Measurements from ENCODE around the gene GJB3. TPM values are rescaled to one million over a fixed set of nuclear protein-coding genes. Genes with fewer than 3 reads are reported as not detected.
"Not testable (repeated sequence)": the region's sequence is repeated elsewhere in the genome, so short reads cannot be mapped to it uniquely, and the experiment has no call there.

The GJB3 gene
- polyA plus RNA-seq, 1 donor from 2014 or later: not detected

DNA sequence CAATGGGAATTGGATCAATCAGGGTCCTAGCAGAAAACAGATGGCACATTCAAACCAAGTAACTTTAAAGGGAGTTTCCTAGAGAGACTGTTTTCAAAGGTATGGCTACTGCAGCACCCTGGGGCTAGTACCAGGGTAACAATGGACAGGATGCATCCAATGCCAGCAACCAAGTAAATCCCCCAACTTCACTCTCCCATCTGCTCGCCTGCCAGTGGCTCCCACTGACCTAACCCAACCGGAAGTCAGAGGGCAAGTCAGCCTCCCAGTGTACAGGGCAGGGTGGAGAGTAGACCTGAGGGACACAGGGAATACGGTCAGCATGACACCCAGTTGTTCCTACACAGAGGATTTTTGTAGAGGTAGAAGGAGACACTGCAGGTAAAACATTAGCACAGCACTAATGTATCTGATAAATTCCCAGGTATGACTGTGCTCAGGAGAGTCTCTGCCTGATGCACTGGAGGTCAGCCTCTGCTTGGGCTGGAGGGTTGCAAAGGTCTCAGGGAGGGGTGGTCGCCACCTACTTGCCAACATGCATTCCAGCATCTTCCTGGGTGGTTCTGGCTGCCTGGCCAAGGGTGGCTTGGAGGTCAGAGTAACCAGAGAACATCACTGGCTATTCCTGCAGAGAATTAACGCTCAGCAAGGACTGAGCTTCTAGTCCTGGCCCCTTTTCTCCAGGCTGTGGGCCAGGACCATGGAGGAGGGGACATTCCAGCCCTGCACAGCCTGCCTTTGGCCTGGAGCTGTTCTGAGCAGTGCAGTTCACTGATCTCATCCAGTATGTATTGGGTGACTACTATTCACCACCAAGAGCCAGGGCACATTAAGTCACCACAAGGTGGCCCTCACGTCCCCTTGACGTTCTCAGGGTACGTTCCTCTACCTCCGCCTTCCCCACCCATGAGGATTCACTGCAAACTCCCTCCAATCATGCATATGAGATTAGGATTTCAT, 6.7 kb downstream of the GJB3 start:
- H3K4me3 Mint-ChIP-seq: no peak overlapping the region
- no peak overlapping the region for H3K27ac Mint-ChIP-seq
- H3K9me3 Mint-ChIP-seq: no peaks in the 10 kb centered on the region
- H3K36me3 Mint-ChIP-seq: no peaks in the 10 kb centered on the region
- peaks cover 0 to 18% (median 4%) of the 10 kb centered on the region in 3 donors for H3K4me1 Mint-ChIP-seq
- peaks cover 35% of the 10 kb centered on the region for H3K27me3 Mint-ChIP-seq

DNA sequence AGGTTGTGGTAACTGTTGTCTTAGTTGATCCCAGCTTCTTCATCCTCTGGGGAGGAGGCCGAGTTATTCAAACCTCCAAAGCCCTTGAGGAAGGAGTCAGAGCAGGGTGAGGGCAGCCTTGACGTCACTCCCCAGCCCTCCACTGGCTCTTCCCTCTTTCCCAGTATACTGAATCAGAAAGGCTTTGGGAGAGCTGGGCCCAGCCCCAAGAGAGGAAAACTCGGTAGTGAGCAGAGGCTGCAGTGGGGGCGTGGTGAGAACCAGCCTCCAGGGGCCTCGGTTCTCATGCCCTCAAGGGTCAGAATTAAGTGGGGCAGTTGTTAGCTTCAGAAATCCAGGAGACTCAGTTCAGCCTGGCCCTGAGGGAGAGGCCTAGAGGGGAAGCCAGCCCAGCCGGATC, 10.0 kb downstream of the GJB3 start:
- Mint-ChIP-seq H3K9me3 (no peaks in the 10 kb centered on the region), H3K36me3 (peaks cover 2% of the 10 kb centered on the region), H3K4me1 (peaks cover under 1 to 18% (median 6%) of the 10 kb centered on the region in 3 donors), H3K27me3 (peaks cover 35% of the 10 kb centered on the region), H3K4me3 (no peak overlapping the region), H3K27ac (peak overlapping the region in 1 of 3 donors; percentile 55)

DNA sequence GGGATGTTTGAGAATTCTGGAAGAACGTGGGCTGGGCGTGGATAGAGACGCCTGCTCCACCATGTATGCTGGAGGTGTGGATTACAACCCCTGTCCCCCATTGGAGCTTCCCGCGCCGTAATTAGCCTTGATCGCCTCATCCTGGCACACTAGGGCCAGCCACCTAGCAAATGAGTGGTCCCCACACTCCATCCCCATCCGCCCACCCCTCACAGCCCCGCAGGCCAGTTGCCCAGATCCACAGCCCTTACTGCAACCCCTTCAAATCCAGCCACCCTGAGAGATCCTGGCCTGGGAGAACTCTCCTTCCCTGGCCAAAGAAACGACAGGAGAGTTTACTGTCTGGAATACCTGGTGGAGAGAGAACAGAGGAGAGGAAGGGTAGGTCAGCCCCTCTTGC, 11.4 kb downstream of the GJB3 start:
- H3K27ac Mint-ChIP-seq: no peak overlapping the region
- H3K9me3 Mint-ChIP-seq: no peaks in the 10 kb centered on the region
- peak overlapping the region in 3 of 4 donors; percentile 18 to 87 (median 75) for H3K4me3 Mint-ChIP-seq
- H3K36me3 Mint-ChIP-seq: peaks cover 5% of the 10 kb centered on the region
- H3K4me1 Mint-ChIP-seq: peaks cover 9 to 21% (median 15%) of the 10 kb centered on the region in 3 donors
- H3K27me3 Mint-ChIP-seq: peaks cover 38% of the 10 kb centered on the region

DNA sequence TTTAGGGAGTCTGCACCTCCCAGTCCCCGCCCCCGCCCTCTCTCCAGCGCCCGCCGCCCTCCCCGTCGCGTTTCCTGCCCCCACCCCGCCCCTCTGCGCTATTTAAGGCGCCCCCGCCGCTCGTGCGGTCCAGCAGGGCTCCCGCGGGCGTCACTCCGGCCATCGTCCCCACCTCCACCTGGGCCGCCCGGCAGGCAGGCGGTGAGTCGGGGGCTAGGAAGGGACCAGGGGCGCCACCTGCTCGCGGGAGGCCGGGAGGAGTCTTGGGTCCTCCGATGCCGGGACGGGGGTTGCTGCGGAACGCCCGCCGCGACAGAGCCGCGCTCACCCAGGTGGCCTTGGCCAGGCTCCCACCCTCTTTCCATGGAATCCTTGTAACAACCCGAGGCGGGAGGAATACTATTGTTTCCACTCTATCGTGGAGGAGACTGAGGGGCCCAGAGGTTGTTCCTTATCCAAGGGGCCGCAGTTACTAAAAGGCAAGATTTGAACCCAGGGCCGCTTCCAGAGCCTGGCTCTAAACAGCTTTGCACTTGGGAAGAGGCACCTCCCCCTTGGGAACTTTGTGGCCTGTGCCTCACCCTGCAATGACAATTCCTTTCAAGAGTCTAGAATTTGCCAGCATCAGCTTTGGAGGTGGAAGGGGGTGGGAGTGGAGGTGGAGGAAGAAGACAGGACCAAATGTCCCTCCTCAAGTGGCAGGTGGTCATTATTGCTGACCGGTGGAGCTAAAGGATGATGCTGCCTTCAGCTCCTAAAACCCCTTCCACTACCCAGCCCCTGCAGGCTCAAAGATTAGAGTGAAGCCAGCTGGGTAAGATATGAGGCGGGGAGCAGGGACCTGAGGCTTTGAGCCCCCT, 12.1 kb downstream of the GJB3 start, which contains the start of gene GJA4:
Gene GJA4 (plus strand): TSS at position 132 of the 860 bp plus-strand sequence. CDS start 1,215 bp downstream, outside the sequence.
- Mint-ChIP-seq H3K36me3 (peaks cover 7% of the 10 kb centered on the region), H3K9me3 (no peaks in the 10 kb centered on the region), H3K4me1 (peaks cover 9 to 21% (median 15%) of the 10 kb centered on the region in 3 donors), H3K27me3 (peaks cover 38% of the 10 kb centered on the region), H3K4me3 (peak within 1 kb of the TSS in 3 of 4 donors; percentile 38 to 87 (median 79)), H3K27ac (peak within 1 kb of the TSS in 1 of 3 donors; percentile 37)

DNA sequence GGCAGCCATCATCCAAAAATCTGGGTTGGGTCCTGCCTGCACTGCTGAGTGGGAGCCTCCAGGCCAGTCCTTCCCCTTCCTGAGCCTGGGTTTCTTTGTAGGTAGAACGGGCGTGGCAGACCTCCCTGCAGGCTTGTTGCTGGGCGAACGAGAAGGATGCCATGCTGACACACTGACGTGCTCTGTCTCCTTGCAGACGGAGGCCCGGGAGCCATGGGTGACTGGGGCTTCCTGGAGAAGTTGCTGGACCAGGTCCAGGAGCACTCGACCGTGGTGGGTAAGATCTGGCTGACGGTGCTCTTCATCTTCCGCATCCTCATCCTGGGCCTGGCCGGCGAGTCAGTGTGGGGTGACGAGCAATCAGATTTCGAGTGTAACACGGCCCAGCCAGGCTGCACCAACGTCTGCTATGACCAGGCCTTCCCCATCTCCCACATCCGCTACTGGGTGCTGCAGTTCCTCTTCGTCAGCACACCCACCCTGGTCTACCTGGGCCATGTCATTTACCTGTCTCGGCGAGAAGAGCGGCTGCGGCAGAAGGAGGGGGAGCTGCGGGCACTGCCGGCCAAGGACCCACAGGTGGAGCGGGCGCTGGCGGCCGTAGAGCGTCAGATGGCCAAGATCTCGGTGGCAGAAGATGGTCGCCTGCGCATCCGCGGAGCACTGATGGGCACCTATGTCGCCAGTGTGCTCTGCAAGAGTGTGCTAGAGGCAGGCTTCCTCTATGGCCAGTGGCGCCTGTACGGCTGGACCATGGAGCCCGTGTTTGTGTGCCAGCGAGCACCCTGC, 13.2 kb downstream of the GJB3 start:
- Mint-ChIP-seq H3K4me3 (peak overlapping the region in 1 of 4 donors; percentile 47), H3K36me3 (peaks cover 7% of the 10 kb centered on the region), H3K9me3 (no peaks in the 10 kb centered on the region), H3K4me1 (peaks cover 9 to 19% (median 15%) of the 10 kb centered on the region in 3 donors), H3K27me3 (peaks cover 38% of the 10 kb centered on the region), H3K27ac (peak overlapping the region in 1 of 3 donors; percentile 86)

DNA sequence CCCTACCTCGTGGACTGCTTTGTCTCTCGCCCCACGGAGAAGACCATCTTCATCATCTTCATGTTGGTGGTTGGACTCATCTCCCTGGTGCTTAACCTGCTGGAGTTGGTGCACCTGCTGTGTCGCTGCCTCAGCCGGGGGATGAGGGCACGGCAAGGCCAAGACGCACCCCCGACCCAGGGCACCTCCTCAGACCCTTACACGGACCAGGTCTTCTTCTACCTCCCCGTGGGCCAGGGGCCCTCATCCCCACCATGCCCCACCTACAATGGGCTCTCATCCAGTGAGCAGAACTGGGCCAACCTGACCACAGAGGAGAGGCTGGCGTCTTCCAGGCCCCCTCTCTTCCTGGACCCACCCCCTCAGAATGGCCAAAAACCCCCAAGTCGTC, 13.8 kb downstream of the GJB3 start:
- peaks cover 37% of the 10 kb centered on the region for H3K27me3 Mint-ChIP-seq
- H3K4me1 Mint-ChIP-seq: peaks cover 9 to 19% (median 15%) of the 10 kb centered on the region in 3 donors
- H3K4me3 Mint-ChIP-seq: peak overlapping the region in 1 of 4 donors; percentile 28
- H3K9me3 Mint-ChIP-seq: no peaks in the 10 kb centered on the region
- H3K27ac Mint-ChIP-seq: no peak overlapping the region
- H3K36me3 Mint-ChIP-seq: peaks cover 7% of the 10 kb centered on the region

DNA sequence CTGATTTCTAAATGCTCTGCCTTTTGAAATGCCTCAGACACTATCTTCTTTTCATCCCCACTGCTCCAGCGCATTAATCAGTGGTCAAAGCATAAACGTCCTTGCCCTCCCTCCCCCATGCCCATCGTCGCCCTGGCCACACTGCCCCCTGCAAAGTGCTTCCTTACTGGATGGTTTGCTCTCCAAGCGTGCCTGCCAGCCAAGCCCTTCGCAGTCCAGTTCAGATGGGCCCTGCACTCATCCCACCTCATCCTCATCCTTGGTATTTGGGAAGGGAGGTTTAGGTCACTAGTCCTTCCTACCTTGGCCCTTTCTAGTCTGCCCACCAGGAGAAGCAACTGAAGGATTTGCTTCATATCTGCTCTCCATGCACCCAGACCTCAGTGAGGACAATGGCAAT, 14.9 kb downstream of the GJB3 start:
- H3K9me3 Mint-ChIP-seq: no peaks in the 10 kb centered on the region
- no peak overlapping the region for H3K27ac Mint-ChIP-seq
- H3K36me3 Mint-ChIP-seq: peaks cover 7% of the 10 kb centered on the region
- H3K27me3 Mint-ChIP-seq: peaks cover 34% of the 10 kb centered on the region
- peaks cover 9 to 16% (median 15%) of the 10 kb centered on the region in 3 donors for H3K4me1 Mint-ChIP-seq
- H3K4me3 Mint-ChIP-seq: peak overlapping the region in 1 of 4 donors; percentile 50

DNA sequence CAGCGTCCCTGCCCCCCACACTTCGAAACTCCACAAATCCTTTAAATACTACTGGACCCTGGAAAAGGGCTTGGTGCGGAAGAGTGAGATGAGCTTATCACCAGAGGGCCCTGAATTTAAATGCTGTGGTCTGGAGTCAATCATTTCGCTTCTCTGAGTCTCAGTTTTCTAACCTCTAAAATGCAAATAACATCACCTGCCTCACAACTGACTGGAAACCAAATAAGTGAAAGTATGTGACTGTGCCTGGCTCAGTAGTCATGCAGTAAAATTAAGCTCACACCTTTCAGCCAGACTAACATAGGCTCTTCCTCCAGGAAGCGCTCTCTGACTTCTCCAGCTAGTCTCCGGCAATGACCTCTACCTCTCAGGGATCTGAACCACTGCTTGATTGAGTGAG, 16.0 kb downstream of the GJB3 start:
- H3K9me3 Mint-ChIP-seq: no peaks in the 10 kb centered on the region
- peak overlapping the region in 1 of 4 donors; percentile 82 for H3K4me3 Mint-ChIP-seq
- H3K36me3 Mint-ChIP-seq: peaks cover 7% of the 10 kb centered on the region
- H3K27ac Mint-ChIP-seq: peak overlapping the region in 1 of 3 donors; percentile 71
- H3K4me1 Mint-ChIP-seq: peaks cover 9 to 14% (median 11%) of the 10 kb centered on the region in 3 donors
- peaks cover 28% of the 10 kb centered on the region for H3K27me3 Mint-ChIP-seq

DNA sequence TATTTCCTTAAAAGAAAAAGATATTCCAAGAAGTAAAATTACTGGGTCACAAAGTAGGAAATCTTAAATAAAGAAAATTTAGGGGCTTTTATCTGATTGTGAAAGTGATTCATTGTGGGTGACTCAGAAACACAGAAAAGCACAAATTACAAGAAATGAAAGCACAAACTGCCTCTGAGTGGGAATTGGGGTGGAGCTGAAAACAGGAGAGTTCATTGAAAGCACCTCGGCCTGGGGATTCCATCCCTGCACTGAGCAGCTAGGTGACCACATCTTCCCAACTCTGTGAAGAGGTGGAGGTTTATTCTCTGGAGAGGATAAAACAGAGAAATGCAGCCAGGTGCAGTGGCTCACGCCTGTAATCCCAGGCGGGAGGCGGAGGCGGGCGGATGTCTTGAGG, 19.2 kb downstream of the GJB3 start:
- H3K27me3 Mint-ChIP-seq: peaks cover 9% of the 10 kb centered on the region
- H3K27ac Mint-ChIP-seq: no peak overlapping the region
- H3K36me3 Mint-ChIP-seq: peaks cover 9% of the 10 kb centered on the region
- H3K9me3 Mint-ChIP-seq: peaks cover 0 to 13% (median 2%) of the 10 kb centered on the region in 3 donors
- H3K4me3 Mint-ChIP-seq: no peak overlapping the region
- H3K4me1 Mint-ChIP-seq: peaks cover 8 to 11% (median 9%) of the 10 kb centered on the region in 3 donors

DNA sequence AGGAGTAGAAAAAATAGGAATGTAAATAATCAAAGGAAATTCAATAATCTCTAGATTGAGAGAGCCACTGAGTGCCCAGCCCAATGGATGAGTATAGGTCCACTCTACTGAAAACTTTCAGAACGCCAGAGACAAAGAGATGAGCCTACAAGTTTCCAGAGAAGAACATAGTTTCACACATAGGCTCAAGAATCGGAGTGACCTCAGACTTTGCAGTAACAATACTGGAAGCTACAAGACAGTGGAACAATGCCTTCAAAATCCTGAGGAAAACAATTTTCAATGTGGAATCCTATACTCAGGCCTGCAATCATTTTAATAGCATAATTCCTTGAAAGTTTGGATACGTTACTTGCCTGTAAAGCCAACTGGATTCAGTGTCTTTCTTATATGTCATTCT, 22.8 kb downstream of the GJB3 start:
- H3K4me1 Mint-ChIP-seq: no peaks in the 10 kb centered on the region
- H3K9me3 Mint-ChIP-seq: peaks cover 0 to 13% (median 2%) of the 10 kb centered on the region in 3 donors
- H3K4me3 Mint-ChIP-seq: no peak overlapping the region
- H3K27me3 Mint-ChIP-seq: peaks cover 2% of the 10 kb centered on the region
- peaks cover 10% of the 10 kb centered on the region for H3K36me3 Mint-ChIP-seq
- no peak overlapping the region for H3K27ac Mint-ChIP-seq

DNA sequence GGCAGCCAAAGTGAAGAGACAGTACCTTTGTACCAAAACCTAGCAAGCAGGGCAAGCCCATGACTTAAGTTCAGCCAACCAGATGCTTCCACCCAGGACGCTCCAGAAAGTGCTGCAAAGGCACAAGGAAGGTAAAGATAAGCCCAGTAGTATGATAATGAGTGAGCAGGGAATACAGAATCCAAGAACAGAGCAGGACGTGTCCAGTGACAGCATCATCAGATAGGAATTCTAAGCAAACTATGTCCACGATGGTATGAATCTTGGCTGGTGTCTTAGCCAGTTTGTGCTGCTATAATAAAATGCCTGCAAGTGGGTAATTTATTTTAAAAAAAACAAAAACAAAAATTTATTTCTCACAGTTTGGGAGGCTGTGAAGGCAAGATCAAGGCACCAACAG, 25.4 kb downstream of the GJB3 start:
- H3K27me3 Mint-ChIP-seq: peaks cover 2% of the 10 kb centered on the region
- H3K9me3 Mint-ChIP-seq: peaks cover 2 to 18% (median 4%) of the 10 kb centered on the region in 3 donors
- H3K4me1 Mint-ChIP-seq: no peaks in the 10 kb centered on the region
- H3K4me3 Mint-ChIP-seq: no peak overlapping the region
- H3K36me3 Mint-ChIP-seq: peaks cover 12% of the 10 kb centered on the region
- H3K27ac Mint-ChIP-seq: no peak overlapping the region

DNA sequence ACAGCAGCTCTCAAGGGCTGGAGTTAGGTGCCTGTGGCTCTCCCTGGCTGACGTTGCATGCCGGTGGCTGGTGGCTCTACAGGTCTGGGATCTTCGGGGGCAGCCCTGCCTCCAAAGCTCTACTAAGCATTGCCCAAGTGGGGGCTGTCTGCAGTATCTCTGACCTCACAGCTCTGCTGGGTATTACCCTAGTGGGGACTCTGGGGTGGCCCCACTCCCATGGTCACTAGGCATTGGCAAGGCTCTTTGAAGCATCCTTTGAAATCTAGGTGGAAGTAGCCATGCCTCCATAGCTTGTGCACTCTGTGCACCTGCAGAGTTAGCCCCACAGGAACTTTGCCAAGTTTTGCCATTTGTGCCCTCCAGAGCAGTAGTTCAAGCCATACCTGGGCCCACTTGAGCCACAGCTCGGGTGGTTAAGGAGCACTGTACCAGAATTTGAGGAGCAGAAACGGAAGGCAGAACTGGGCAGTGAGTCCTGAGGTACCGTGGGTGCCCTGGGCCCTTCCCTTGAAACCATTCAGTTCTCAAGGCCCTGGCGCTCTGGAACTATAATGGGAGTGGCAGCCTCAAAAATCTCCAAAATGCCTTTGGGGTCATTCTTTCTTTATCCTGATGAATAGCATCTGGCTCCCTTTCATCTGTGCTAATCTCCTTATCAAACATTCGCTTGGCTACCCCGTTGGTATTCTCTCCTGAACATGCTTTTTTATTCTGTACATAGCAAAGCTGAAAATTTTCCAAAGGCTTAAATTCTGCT, 27.2 kb downstream of the GJB3 start:
- Mint-ChIP-seq H3K4me3 (no peak overlapping the region), H3K36me3 (peaks cover 12% of the 10 kb centered on the region), H3K9me3 (peaks cover 2 to 18% (median 4%) of the 10 kb centered on the region in 3 donors), H3K4me1 (no peaks in the 10 kb centered on the region), H3K27me3 (no peaks in the 10 kb centered on the region), H3K27ac (no peak overlapping the region)

DNA sequence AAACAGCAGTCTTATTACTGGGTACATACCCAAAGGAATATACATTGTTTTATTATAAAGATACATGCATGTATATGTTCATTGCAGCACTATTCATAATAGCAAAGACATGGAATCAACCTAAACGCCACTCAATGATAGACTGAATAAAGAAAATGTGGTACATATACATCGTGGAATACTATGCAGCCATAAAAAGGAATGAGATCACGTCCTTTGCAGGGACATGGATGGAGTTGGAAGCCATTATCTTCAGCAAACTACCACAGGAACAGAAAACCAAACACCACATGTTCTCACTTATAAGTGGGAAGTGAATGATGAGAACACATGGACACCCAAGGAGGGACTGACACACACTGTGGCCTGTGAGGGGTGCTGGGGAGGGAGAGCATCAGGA, 29.8 kb downstream of the GJB3 start:
- not testable (repeated sequence) for H3K27ac Mint-ChIP-seq, H3K27me3 Mint-ChIP-seq, H3K4me3 Mint-ChIP-seq, H3K9me3 Mint-ChIP-seq, H3K4me1 Mint-ChIP-seq
- peaks cover 10% of the 10 kb centered on the region for H3K36me3 Mint-ChIP-seq

DNA sequence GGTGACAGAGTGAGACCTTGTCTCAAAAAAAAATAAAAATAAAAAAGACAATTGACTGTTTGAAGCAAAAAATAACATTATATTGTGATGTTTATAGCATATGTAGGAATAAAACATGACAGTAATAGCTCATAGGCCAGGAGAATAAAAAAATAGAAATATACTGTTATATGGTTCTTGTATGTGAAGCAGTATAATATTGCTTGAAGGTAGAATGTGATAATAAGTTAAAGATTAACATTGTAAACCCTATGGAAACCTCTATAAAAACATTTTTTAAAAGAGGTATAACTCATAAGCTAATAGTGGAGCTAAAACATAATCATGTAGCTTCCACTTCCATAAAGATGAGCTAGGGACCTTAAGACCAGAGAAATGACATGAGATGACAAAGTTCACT, 35.3 kb downstream of the GJB3 start:
- no peak overlapping the region for H3K4me3 Mint-ChIP-seq
- no peaks in the 10 kb centered on the region for H3K27me3 Mint-ChIP-seq
- H3K27ac Mint-ChIP-seq: no peak overlapping the region
- no peaks in the 10 kb centered on the region for H3K9me3 Mint-ChIP-seq
- H3K36me3 Mint-ChIP-seq: peaks cover 2% of the 10 kb centered on the region
- peaks cover 0 to 4% (median 0%) of the 10 kb centered on the region in 3 donors for H3K4me1 Mint-ChIP-seq

Data from IgD-negative memory B cell (primary cell).